Spleen (tissue), 11 donors: ENCODE measurements around the gene KCMF1. TPM values are rescaled to one million over a fixed set of nuclear protein-coding genes. Genes with fewer than 3 reads are reported as not detected.

Experiments
- DNase-seq: peaks from one replicate; pipeline ENCODE4 v3.0.0-alpha.2; 2020
- H3K27ac ChIP-seq, 8 donors: fragments of 200-600 bp; sonication (generic) in 7 of 8; 1 replicate in 4 of 8; 2 replicates in 4 of 8; pipeline versions ENCODE4 v1.5.0 to v1.8.0; 2016 to 2021; ENCODE audit warnings: inconsistent platforms in 4 of 8, mild to moderate bottlenecking in 4 of 8, moderate library complexity in 1 of 8
- H3K27me3 ChIP-seq, 7 donors: fragments of 200-600 bp; sonication (generic) in 6 of 7; replicated peaks in 1 of 7; 1 replicate in 4 of 7; 2 replicates in 3 of 7; pipeline versions ENCODE4 v1.5.0 to v1.8.0; 2016 to 2021; ENCODE audit warnings: inconsistent platforms in 3 of 7, mild to moderate bottlenecking in 1 of 7
- H3K36me3 ChIP-seq, 6 donors: fragments of 200-600 bp; sonication (generic) in 5 of 6; 1 replicate in 4 of 6; 2 replicates in 2 of 6; pipeline versions ENCODE4 v1.5.0 to v1.8.0; 2016 to 2021; ENCODE audit warnings: inconsistent platforms in 2 of 6
- H3K4me1 ChIP-seq, 6 donors: fragments of 200-600 bp; sonication (generic) in 5 of 6; 1 replicate in 3 of 6; 2 replicates in 3 of 6; pipeline versions ENCODE4 v1.5.0 to v1.8.0; 2016 to 2021; ENCODE audit warnings: inconsistent platforms in 3 of 6
- H3K4me3 ChIP-seq, 8 donors: fragments of 200-600 bp; sonication (generic) in 7 of 8; 1 replicate in 4 of 8; 2 replicates in 4 of 8; pipeline versions ENCODE4 v1.5.0 to v1.8.0; 2016 to 2021; ENCODE audit warnings: inconsistent platforms in 4 of 8, mild to moderate bottlenecking in 4 of 8, moderate library complexity in 2 of 8
- H3K9me3 ChIP-seq, 8 donors: fragments of 200-600 bp; sonication (generic) in 7 of 8; 1 replicate in 4 of 8; 2 replicates in 4 of 8; pipeline versions ENCODE4 v1.5.0 to v1.8.0; 2016 to 2021; ENCODE audit warnings: inconsistent platforms in 4 of 8
- POLR2A ChIP-seq, 3 donors: fragments of 450-650 bp; IDR thresholded peaks; one replicate each; pipeline ENCODE4 v1.5.1; 2017; ENCODE audit warnings: antibody characterized with exemption in 3 of 3, mild to moderate bottlenecking in 1 of 3
- POLR2AphosphoS5 ChIP-seq, 3 donors: sonication (generic); formaldehyde crosslinking; IDR thresholded peaks; one replicate each; pipeline ENCODE4 v1.5.1; 2017; ENCODE audit warnings: antibody characterized with exemption in 3 of 3
- WGBS, 5 donors: extraction: QIAGEN DNeasy Blood & Tissue Kit in 3 of 5; methylation state at CpG; one replicate each; pipeline versions ENCODE4 v1.1.5 to v1.1.7; 2013 to 2018; 5-methylcytosine and 5-hydroxymethylcytosine counted together
- intact Hi-C: fragments of 100-400 bp; cut with DNase I; formaldehyde crosslinking; loops from one replicate; pipeline ENCODE4 v1.15.0; 2023; ENCODE audit warnings: low total_unique reads
- polyA plus RNA-seq, 3 donors: library from polyadenylated mRNA; stranded (reverse); fragments of 200-250 nt; gene quantifications; one replicate each; pipeline ENCODE4 v1.2.1, GENCODE V29; 2013
- total RNA-seq, 7 donors: library from RNA; depleted of rRNA in 3 of 7; stranded (reverse); fragments of >200 nt in 3 of 7; fragmentation: NEBNext Ultra II Directional in 4 of 7; extraction: Animal tissue kit (Norgen Biotek cat#: 25700) in 4 of 7; gene quantifications; one replicate each; pipeline versions ENCODE4 v1.1.0 to v1.2.1, GENCODE V29; 2016 to 2021
- TF ChIP-seq, protein P1 (sequence below), 11 experiments: fragments of 200-600 bp in 7 of 11; fragments of 450-650 bp in 4 of 11; sonication (generic) in 4 of 11; IDR thresholded peaks in 8 of 11; conservative IDR thresholded peaks in 3 of 11; 1 replicate in 7 of 11; 2 replicates in 4 of 11; pipeline versions ENCODE4 v1.4.0 to v1.8.0; 2016 to 2021; ENCODE audit warnings: antibody characterized with exemption in 11 of 11, inconsistent platforms in 4 of 11, mild to moderate bottlenecking in 1 of 11
- donor health status: healthy with polysubstance abuse.
- donor health status: DM: no; HTN: no; CAD: no; lungs with moderate emphysema.
- donor health status: DM: no; HTN: no; CAD: no.
- donor health status: Bipolar disorder and iron deficiency.
- donor health status: healthy.
- donor health status: DM: no; HTN: no; CAD: no.
- donor health status: DM: yes; HTN: yes; CAD: no.

KCMF1 gene
- total and polyA plus RNA-seq, 10 donors, result 15.9 to 68.1 (median 46.9) TPM

- intact Hi-C loops, result no loop called here
- Histone ChIP-seq H3K27me3 (no peaks in the 10 kb centered on the region), H3K36me3 (peaks cover 0 to 14% (median 5%) of the 10 kb centered on the region in 6 donors), H3K4me3 (no peak overlapping the region), H3K4me1 (peaks cover 29 to 97% (median 70%) of the 10 kb centered on the region in 6 donors), H3K9me3 (no peaks in the 10 kb centered on the region), H3K27ac (no peak overlapping the region)
- TF ChIP-seq, protein P1, sequence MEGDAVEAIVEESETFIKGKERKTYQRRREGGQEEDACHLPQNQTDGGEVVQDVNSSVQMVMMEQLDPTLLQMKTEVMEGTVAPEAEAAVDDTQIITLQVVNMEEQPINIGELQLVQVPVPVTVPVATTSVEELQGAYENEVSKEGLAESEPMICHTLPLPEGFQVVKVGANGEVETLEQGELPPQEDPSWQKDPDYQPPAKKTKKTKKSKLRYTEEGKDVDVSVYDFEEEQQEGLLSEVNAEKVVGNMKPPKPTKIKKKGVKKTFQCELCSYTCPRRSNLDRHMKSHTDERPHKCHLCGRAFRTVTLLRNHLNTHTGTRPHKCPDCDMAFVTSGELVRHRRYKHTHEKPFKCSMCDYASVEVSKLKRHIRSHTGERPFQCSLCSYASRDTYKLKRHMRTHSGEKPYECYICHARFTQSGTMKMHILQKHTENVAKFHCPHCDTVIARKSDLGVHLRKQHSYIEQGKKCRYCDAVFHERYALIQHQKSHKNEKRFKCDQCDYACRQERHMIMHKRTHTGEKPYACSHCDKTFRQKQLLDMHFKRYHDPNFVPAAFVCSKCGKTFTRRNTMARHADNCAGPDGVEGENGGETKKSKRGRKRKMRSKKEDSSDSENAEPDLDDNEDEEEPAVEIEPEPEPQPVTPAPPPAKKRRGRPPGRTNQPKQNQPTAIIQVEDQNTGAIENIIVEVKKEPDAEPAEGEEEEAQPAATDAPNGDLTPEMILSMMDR (IDR thresholded peaks at IDR 0.05 in 8 of 11, conservative IDR thresholded peaks at IDR 0.05 in 3 of 11), result no peak
- TF ChIP-seq POLR2A (IDR thresholded peaks at IDR 0.05) (no peak), POLR2AphosphoS5 (IDR thresholded peaks at IDR 0.05) (no peak)
- no peak for DNase-seq
- WGBS, 5 donors, result 89 to 94% (median 91%) methylated on average over 3 of the region's 3 CpGs
These were observed 40.8 kb downstream of the KCMF1 start for GRCh38 chr2:85011747-85012146.

DNA sequence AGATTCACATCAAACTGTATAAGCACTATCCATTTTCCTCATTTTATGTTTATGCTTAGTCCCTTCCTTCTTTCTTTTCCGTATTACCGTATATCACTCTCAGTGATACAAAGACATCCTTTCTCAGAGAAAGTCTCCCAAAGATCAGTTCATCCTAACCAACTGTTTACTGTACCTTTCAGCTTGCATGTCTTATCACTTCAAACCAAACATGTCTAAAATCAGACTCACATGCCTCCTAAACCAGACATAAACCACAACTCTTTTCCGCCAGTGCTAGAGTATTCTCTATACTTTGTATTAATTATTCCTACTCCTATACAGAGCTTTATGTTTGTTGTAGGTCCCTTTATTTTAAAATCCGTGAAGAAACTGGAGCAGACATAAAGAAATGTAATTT is 41.5 kb downstream of the KCMF1 start:
- intact Hi-C loops, result no loop called here

GRCh38 chr2:85012855-85013254 is 41.9 kb downstream of the KCMF1 start:
- 52 to 83% (median 75%) methylated on average over 1 of the region's 1 CpG for WGBS, 5 donors
- TF ChIP-seq, protein P1 (IDR thresholded peaks at IDR 0.05 in 8 of 11, conservative IDR thresholded peaks at IDR 0.05 in 3 of 11), result no peak
- TF ChIP-seq POLR2AphosphoS5 (IDR thresholded peaks at IDR 0.05) (no peak), POLR2A (IDR thresholded peaks at IDR 0.05) (no peak)
- Histone ChIP-seq H3K4me3 (no peak overlapping the region), H3K9me3 (no peaks in the 10 kb centered on the region), H3K36me3 (peaks cover 0 to 6% (median 0%) of the 10 kb centered on the region in 6 donors), H3K27ac (peak overlapping the region in 2 of 8 donors; percentile 15 to 34), H3K27me3 (no peaks in the 10 kb centered on the region), H3K4me1 (peaks cover 27 to 96% (median 77%) of the 10 kb centered on the region in 6 donors)
- no peak for DNase-seq
- intact Hi-C loops, result no loop called here

More for the DNA sequence above, 41.5 kb downstream of the KCMF1 start:
- peaks cover 0 to 10% (median 1%) of the 10 kb centered on the region in 6 donors for H3K36me3 ChIP-seq
- H3K4me3 ChIP-seq, result no peak overlapping the region
- peaks cover 27 to 96% (median 74%) of the 10 kb centered on the region in 6 donors for H3K4me1 ChIP-seq
- H3K27me3 ChIP-seq, result no peaks in the 10 kb centered on the region
- peak overlapping the region in 1 of 8 donors; percentile 34 for H3K27ac ChIP-seq
- DNase-seq, result no peak
- no peak for TF ChIP-seq POLR2A (IDR thresholded peaks at IDR 0.05)
- TF ChIP-seq, protein P1 (IDR thresholded peaks at IDR 0.05 in 8 of 11, conservative IDR thresholded peaks at IDR 0.05 in 3 of 11), result no peak
- no peak for TF ChIP-seq POLR2AphosphoS5 (IDR thresholded peaks at IDR 0.05)
- no peaks in the 10 kb centered on the region for H3K9me3 ChIP-seq
- WGBS, 5 donors, result 60 to 81% (median 75%) methylated on average over 4 of the region's 4 CpGs

DNA sequence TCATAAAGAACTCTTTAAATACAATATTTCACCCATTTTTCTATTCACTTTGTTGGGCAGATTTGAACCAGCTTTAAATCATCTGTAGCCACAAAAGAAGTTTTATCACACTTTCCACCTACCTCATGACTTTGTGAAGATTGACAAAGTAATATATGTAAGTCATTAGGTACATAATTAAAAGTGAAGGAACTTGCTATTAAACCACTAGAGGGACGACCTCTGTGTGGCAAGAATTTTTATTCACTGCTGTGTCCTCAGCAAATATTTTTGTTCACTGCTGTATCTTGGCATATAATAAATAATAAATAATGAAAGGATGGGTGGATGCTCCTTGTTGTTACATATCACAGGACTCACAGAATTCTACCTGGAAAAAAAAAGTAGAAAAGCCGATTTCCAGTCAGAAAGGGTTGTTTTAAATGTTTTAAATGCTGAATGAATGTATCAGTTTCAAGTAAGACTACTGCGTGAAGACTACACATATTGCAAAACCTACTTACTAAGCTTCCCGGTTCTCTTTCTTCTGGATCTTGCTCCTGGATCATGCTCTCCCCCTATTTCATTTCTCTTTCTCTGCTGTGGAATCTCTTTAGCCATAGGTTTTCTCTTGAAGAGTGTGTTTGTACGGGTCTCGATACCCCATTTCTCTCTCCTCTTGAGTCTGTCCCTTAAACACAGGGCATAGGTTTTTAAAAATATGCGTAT is 44.8 kb downstream of the KCMF1 start:
- H3K27me3 ChIP-seq, result no peaks in the 10 kb centered on the region
- H3K27ac ChIP-seq, result peak overlapping the region in 2 of 8 donors; percentile 26 to 49
- peaks cover 27 to 98% (median 76%) of the 10 kb centered on the region in 6 donors for H3K4me1 ChIP-seq
- H3K4me3 ChIP-seq, result no peak overlapping the region
- TF ChIP-seq POLR2A (IDR thresholded peaks at IDR 0.05) (no peak), POLR2AphosphoS5 (IDR thresholded peaks at IDR 0.05) (no peak)
- TF ChIP-seq, protein P1 (IDR thresholded peaks at IDR 0.05 in 8 of 11, conservative IDR thresholded peaks at IDR 0.05 in 3 of 11), result no peak
- WGBS, 5 donors, result 42 to 47% (median 46%) methylated on average over 7 of the region's 7 CpGs
- H3K9me3 ChIP-seq, result no peaks in the 10 kb centered on the region
- intact Hi-C loops, result no loop called here
- no peaks in the 10 kb centered on the region for H3K36me3 ChIP-seq
- no peak for DNase-seq
